ENCODE data around the gene HUWE1. TPM values are rescaled to one million over a fixed set of nuclear protein-coding genes. Genes with fewer than 3 reads are reported as not detected.

HUWE1 gene
- total RNA-seq, 1 experiment from 2014 or later = 274 TPM

DNA sequence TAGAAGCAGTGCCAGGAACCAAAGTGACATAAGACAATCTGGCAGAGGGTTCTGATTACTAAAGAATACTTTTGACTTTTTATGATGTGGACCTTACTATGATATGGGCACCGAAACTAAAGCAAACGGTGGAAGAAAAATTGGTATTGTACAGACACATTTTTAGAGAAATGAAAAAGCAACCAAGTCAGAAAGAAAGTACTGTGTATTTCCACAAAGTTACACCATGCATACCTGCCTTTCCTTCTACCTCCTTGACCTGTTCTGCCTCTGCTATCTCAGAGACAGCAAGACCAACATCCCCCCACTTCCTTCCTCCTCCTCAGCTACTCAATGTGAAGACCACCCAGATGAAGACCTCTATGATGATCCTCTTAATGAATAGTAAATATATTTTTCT lies 88.3 kb downstream of the HUWE1 start:
- no peak for TF ChIP-seq CTCF (IDR thresholded peaks at IDR 0.05; ENCODE audit: unreplicated experiment)
- ChIA-PET POLR2A (no interaction called here), CTCF (interaction anchor here (0.7 to 0.8 kb wide), 2 partner anchors 78 to 266 kb away, joined by 3 read pairs; no protein-coding TSS in a partner anchor)
- Mint-ChIP-seq H3K27ac (ENCODE audit: low read depth, unreplicated experiment) (no peak overlapping the region), H3K27me3 (ENCODE audit: insufficient read depth, unreplicated experiment) (peaks cover 48% of the 10 kb centered on the region), H3K4me3 (ENCODE audit: unreplicated experiment) (no peak overlapping the region), H3K4me1 (ENCODE audit: insufficient read depth, unreplicated experiment) (no peaks in the 10 kb centered on the region), H3K9me3 (ENCODE audit: unreplicated experiment) (no peaks in the 10 kb centered on the region), H3K36me3 (ENCODE audit: insufficient read depth, unreplicated experiment) (peaks cover 76% of the 10 kb centered on the region)
- intact Hi-C loops (cut with micrococcal nuclease) = no loop called here
- no TSS peak for BruUV-seq (replicated peaks)
- no peak for DNase-seq (ENCODE audit: unreplicated experiment)

DNA sequence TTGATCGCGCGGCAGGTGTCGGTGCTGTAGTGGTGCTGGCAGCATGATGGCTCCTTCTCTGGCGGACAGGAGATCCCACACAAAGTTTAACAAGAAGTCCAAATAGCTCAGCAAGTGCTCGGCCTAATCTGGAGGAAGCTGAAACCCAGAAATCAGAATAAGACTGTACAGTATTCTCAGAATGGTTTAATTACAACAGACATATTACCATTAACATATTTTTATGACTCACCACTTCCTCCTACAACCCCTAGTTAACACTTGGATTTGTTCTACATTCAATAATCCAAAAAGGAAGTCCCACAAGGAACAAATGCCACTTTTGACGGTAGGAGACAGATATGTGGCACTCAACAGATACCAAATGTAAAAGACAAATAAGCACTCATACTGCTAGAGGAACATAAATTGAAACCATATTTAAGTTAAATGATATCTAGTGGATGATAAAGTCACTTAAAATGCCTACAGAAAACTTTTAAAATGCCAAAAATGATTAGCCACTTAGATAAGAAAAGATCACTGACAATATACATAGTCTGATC lies 91.2 kb downstream of the HUWE1 start:
- CTCF ChIA-PET = interaction anchor here (0.9 kb wide), 1 partner anchor 42 kb away, joined by 3 read pairs; no protein-coding TSS in a partner anchor
- intact Hi-C loops (cut with micrococcal nuclease) = no loop called here
- TF ChIP-seq CTCF (IDR thresholded peaks at IDR 0.05; ENCODE audit: unreplicated experiment) = no peak
- Mint-ChIP-seq H3K4me1 (ENCODE audit: insufficient read depth, unreplicated experiment) (no peaks in the 10 kb centered on the region), H3K36me3 (ENCODE audit: insufficient read depth, unreplicated experiment) (peaks cover 72% of the 10 kb centered on the region), H3K4me3 (ENCODE audit: unreplicated experiment) (no peak overlapping the region), H3K27ac (ENCODE audit: low read depth, unreplicated experiment) (no peak overlapping the region), H3K9me3 (ENCODE audit: unreplicated experiment) (no peaks in the 10 kb centered on the region), H3K27me3 (ENCODE audit: insufficient read depth, unreplicated experiment) (peaks cover 51% of the 10 kb centered on the region)
- POLR2A ChIA-PET = interaction anchor here (1.0 kb wide), 1 partner anchor 16 kb away, joined by 3 read pairs; no protein-coding TSS in a partner anchor
- no TSS peak for BruUV-seq (replicated peaks)
- DNase-seq (ENCODE audit: unreplicated experiment) = no peak

GRCh38 chrX:53594354-53594753 lies 92.2 kb downstream of the HUWE1 start:
- CTCF ChIA-PET = no interaction called here
- H3K27ac Mint-ChIP-seq (ENCODE audit: low read depth, unreplicated experiment) = no peak overlapping the region
- no peak for TF ChIP-seq CTCF (IDR thresholded peaks at IDR 0.05; ENCODE audit: unreplicated experiment)

DNA sequence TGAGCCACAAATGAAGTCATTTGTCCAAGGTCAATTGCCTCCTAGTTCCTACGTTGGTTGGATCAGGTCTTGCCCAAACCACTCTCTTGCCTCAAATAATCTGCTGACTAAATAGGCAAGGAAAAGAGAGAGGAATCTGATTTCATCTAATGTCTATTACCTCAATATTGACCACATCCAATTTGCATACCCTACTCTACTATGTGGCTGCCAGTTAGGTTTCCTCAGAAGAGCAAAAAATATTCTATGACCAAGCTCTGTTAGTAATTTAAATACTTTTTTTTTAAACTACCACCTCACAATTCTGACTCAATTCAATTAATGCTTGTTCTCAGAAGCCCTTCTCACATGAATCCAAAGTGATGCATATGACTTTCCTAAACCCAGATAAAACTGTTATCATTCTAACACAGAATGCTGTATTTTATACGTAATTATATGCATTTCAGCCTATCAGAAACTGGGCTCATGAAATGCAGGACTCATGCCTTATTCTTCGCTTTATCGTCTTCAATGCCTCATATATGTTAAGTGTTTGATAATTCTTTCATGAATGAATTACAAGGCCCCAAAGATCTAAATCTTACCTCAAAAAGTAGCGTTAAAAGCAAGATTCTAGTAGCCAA lies 98.6 kb downstream of the HUWE1 start:
- BruUV-seq (replicated peaks) = no TSS peak
- POLR2A ChIA-PET = no interaction called here
- TF ChIP-seq CTCF (IDR thresholded peaks at IDR 0.05; ENCODE audit: unreplicated experiment) = no peak
- Mint-ChIP-seq H3K4me1 (ENCODE audit: insufficient read depth, unreplicated experiment) (no peaks in the 10 kb centered on the region), H3K36me3 (ENCODE audit: insufficient read depth, unreplicated experiment) (peaks cover 85% of the 10 kb centered on the region), H3K4me3 (ENCODE audit: unreplicated experiment) (no peak overlapping the region), H3K27me3 (ENCODE audit: insufficient read depth, unreplicated experiment) (peaks cover 75% of the 10 kb centered on the region), H3K27ac (ENCODE audit: low read depth, unreplicated experiment) (no peak overlapping the region), H3K9me3 (ENCODE audit: unreplicated experiment) (no peaks in the 10 kb centered on the region)
- intact Hi-C loops (cut with micrococcal nuclease) = no loop called here
- no peak for DNase-seq (ENCODE audit: unreplicated experiment)
- CTCF ChIA-PET = no interaction called here

More at GRCh38 chrX:53594354-53594753, 92.2 kb downstream of the HUWE1 start:
- no peaks in the 10 kb centered on the region for H3K9me3 Mint-ChIP-seq (ENCODE audit: unreplicated experiment)
- BruUV-seq (replicated peaks) = no TSS peak
- H3K36me3 Mint-ChIP-seq (ENCODE audit: insufficient read depth, unreplicated experiment) = peaks cover 72% of the 10 kb centered on the region
- intact Hi-C loops (cut with micrococcal nuclease) = no loop called here
- DNase-seq (ENCODE audit: unreplicated experiment) = no peak
- peaks cover 51% of the 10 kb centered on the region for H3K27me3 Mint-ChIP-seq (ENCODE audit: insufficient read depth, unreplicated experiment)
- no peak overlapping the region for H3K4me3 Mint-ChIP-seq (ENCODE audit: unreplicated experiment)
- POLR2A ChIA-PET = no interaction called here
- no peaks in the 10 kb centered on the region for H3K4me1 Mint-ChIP-seq (ENCODE audit: insufficient read depth, unreplicated experiment)

Measured in MCF 10A (cell line).